ENCODE measurements around the gene ZNF500.

GRCh38 chr16:4729876-4730275, 37.1 kb downstream of the ZNF500 start:
- TF ChIP-seq CTCF (IDR thresholded peaks at IDR 0.05; ENCODE audit: low read length) (no peak), EZH2 (optimal IDR thresholded peaks at IDR 0.05; ENCODE audit: low read depth, low read length) (no peak), EZH2phosphoT487 (IDR thresholded peaks at IDR 0.05; ENCODE audit: low read length) (no peak)

All from MM.1S (cell line).